OCI-LY7 (cell line): Measurements from ENCODE around the gene NSD2. TPM values are rescaled to one million over a fixed set of nuclear protein-coding genes. Genes with fewer than 3 reads are reported as not detected.

Experiments used
- BruUV-seq: library from RNA; stranded (reverse); fragments of 400-500 nt; replicated peaks from 2 replicates; lab custom pipeline; 2021; lab: Mats Ljungman, UMichigan
- CTCF ChIA-PET: fragments of 300-600 bp; sonication (Branson Sonifier 250); formaldehyde crosslinking; loops from one replicate; lab custom pipeline; 2022; ENCODE audit warnings: antibody characterized with exemption; ENCODE audit not compliant: unreplicated experiment; lab: Charles Lee
- POLR2A ChIA-PET: fragments of 300-600 bp; sonication (Branson Sonifier 250); formaldehyde crosslinking; loops from one replicate; lab custom pipeline; 2022; ENCODE audit warnings: antibody characterized with exemption; lab: Charles Lee
- DNase-seq: peaks from one replicate; pipeline ENCODE4 v3.0.0-alpha.2; 2015; ENCODE audit warnings: low spot score
- H2AFZ ChIP-seq: fragments of 200-600 bp; sonication (generic), shearing (Covaris generic); 2 replicates; pipeline ENCODE4 v1.6.1; 2014; ENCODE audit warnings: mild to moderate bottlenecking, antibody characterized with exemption, low read length, moderate library complexity
- H3K27ac ChIP-seq: fragments of 200-600 bp; sonication (generic); 2 replicates; pipeline ENCODE4 v1.5.1; 2014; ENCODE audit warnings: mixed run types, low read depth, mild to moderate bottlenecking, moderate library complexity, low read length, inconsistent platforms; ENCODE audit not compliant: poor library complexity, severe bottlenecking
- H3K36me3 ChIP-seq: fragments of 200-600 bp; sonication (generic); 2 replicates; pipeline ENCODE4 v1.6.1; 2014; ENCODE audit warnings: mild to moderate bottlenecking, antibody characterized with exemption, low read length, moderate library complexity, mixed read lengths; ENCODE audit not compliant: insufficient read depth
- H3K4me1 ChIP-seq: fragments of 200-600 bp; sonication (generic); 2 replicates; pipeline ENCODE4 v1.5.1; 2014; ENCODE audit warnings: mild to moderate bottlenecking, low read length; ENCODE audit not compliant: insufficient read depth, poor library complexity, severe bottlenecking
- H3K4me2 ChIP-seq: fragments of 200-600 bp; sonication (generic); 2 replicates; pipeline ENCODE4 v1.6.1; 2014; ENCODE audit warnings: mild to moderate bottlenecking, low read length
- H3K4me3 ChIP-seq: fragments of 200-600 bp; sonication (generic); 2 replicates; pipeline ENCODE4 v1.5.1; 2014; ENCODE audit warnings: mild to moderate bottlenecking, low read depth, low read length; ENCODE audit not compliant: poor library complexity, severe bottlenecking
- H3K79me2 ChIP-seq: fragments of 200-600 bp; sonication (generic); 2 replicates; pipeline ENCODE4 v1.6.1; 2016; ENCODE audit warnings: low read depth, mild to moderate bottlenecking, low read length, moderate library complexity, mixed read lengths; ENCODE audit not compliant: insufficient read depth
- H3K9me2 ChIP-seq: fragments of 200-600 bp; sonication (generic); 2 replicates; pipeline ENCODE4 v1.6.1; 2016; ENCODE audit warnings: mild to moderate bottlenecking, low read length, mixed read lengths; ENCODE audit not compliant: insufficient read depth
- H3K9me3 ChIP-seq: fragments of 200-600 bp; sonication (generic); 2 replicates; pipeline ENCODE4 v1.6.1; 2014; ENCODE audit warnings: mild to moderate bottlenecking, mixed run types, low read length, mixed read lengths
- H4K20me1 ChIP-seq: fragments of 200-600 bp; sonication (generic); 2 replicates; pipeline ENCODE4 v1.6.1; 2014; ENCODE audit warnings: mild to moderate bottlenecking, antibody characterized with exemption, low read length, moderate library complexity, mixed read lengths; ENCODE audit not compliant: insufficient read depth
- CTCF ChIP-seq: fragments of 200-600 bp; sonication (generic); conservative IDR thresholded peaks from 2 replicates; pipeline ENCODE4 v1.5.1; 2014; ENCODE audit warnings: mild to moderate bottlenecking, antibody characterized with exemption, low read length, moderate library complexity, mixed read lengths
- EZH2phosphoT487 ChIP-seq: fragments of 200-600 bp; sonication (generic); IDR thresholded peaks from 2 replicates; pipeline ENCODE4 v1.6.1; 2018; ENCODE audit warnings: low read depth, borderline replicate concordance, mild to moderate bottlenecking, mixed run types, antibody characterized with exemption, low read length, moderate library complexity, mixed read lengths
- intact Hi-C: fragments of 100-400 bp; cut with micrococcal nuclease; formaldehyde crosslinking; loops from one replicate; pipeline ENCODE4 v1.10.0; 2022; ENCODE audit not compliant: unreplicated experiment
- total RNA-seq, 2 experiments: library from RNA; depleted of rRNA in 1 of 2; stranded (reverse); fragments of >200 nt in 1 of 2; shearing (Covaris generic) in 1 of 2; gene quantifications; 2 replicates each; pipeline ENCODE4 v1.2.3, GENCODE V29; 2014 to 2022

NSD2 gene
- total RNA-seq, 2 experiments from 2014 or later, result 169 to 329 TPM

GRCh38 chr4:1836650-1837049 is 34.5 kb upstream of the NSD2 start:
- H3K4me1 ChIP-seq, result peaks cover 25% of the 10 kb centered on the region
- no peaks in the 10 kb centered on the region for H3K9me2 ChIP-seq
- H2AFZ ChIP-seq, result no peak overlapping the region
- H3K9me3 ChIP-seq, result no peaks in the 10 kb centered on the region
- no peaks in the 10 kb centered on the region for H4K20me1 ChIP-seq
- no TSS peak for BruUV-seq
- peaks cover 81% of the 10 kb centered on the region for H3K36me3 ChIP-seq
- H3K27ac ChIP-seq, result no peak overlapping the region
- TF ChIP-seq EZH2phosphoT487 (no peak), CTCF (no peak)
- POLR2A ChIA-PET, result interaction anchor here (0.6 kb wide), 1 partner anchor 71 kb away, joined by 7 read pairs; no protein-coding TSS in a partner anchor
- H3K79me2 ChIP-seq, result no peaks in the 10 kb centered on the region
- no peak overlapping the region for H3K4me2 ChIP-seq
- no peak for DNase-seq
- no peak overlapping the region for H3K4me3 ChIP-seq
- intact Hi-C loops, result no loop called here
- CTCF ChIA-PET, result no interaction called here

GRCh38 chr4:1837069-1837468 is 34.1 kb upstream of the NSD2 start:
- Histone ChIP-seq H3K9me2 (no peaks in the 10 kb centered on the region), H3K4me2 (no peak overlapping the region), H3K27ac (no peak overlapping the region), H4K20me1 (no peaks in the 10 kb centered on the region), H3K36me3 (peaks cover 81% of the 10 kb centered on the region), H3K4me1 (peaks cover 25% of the 10 kb centered on the region), H3K9me3 (no peaks in the 10 kb centered on the region), H3K79me2 (no peaks in the 10 kb centered on the region), H3K4me3 (no peak overlapping the region), H2AFZ (no peak overlapping the region)
- no peak for TF ChIP-seq EZH2phosphoT487
- TF ChIP-seq CTCF, result no peak
- intact Hi-C loops, result no loop called here
- ChIA-PET POLR2A (no interaction called here), CTCF (no interaction called here)
- BruUV-seq, result no TSS peak
- DNase-seq, result no peak

GRCh38 chr4:1839282-1839681 is 31.9 kb upstream of the NSD2 start:
- no TSS peak for BruUV-seq
- H3K4me3 ChIP-seq, result no peak overlapping the region
- no peak overlapping the region for H3K27ac ChIP-seq
- H3K4me1 ChIP-seq, result peaks cover 12% of the 10 kb centered on the region
- TF ChIP-seq EZH2phosphoT487 (no peak), CTCF (no peak)
- ChIA-PET POLR2A (no interaction called here), CTCF (no interaction called here)
- no peaks in the 10 kb centered on the region for H3K9me2 ChIP-seq
- no peaks in the 10 kb centered on the region for H4K20me1 ChIP-seq
- H2AFZ ChIP-seq, result no peak overlapping the region
- no peaks in the 10 kb centered on the region for H3K79me2 ChIP-seq
- H3K36me3 ChIP-seq, result peaks cover 82% of the 10 kb centered on the region
- H3K4me2 ChIP-seq, result no peak overlapping the region
- H3K9me3 ChIP-seq, result no peaks in the 10 kb centered on the region
- DNase-seq, result peak; percentile 15
- intact Hi-C loops, result no loop called here
